Cerebellar cortex (tissue), 1 donor: ENCODE data around the gene MOAP1.
"Not testable (repeated sequence)": the region's sequence is repeated elsewhere in the genome, so short reads cannot be mapped to it uniquely, and the experiment has no call there.

ENCODE experiments used
- DNase-seq: peaks from one replicate; pipeline ENCODE4 v3.0.0-alpha.2; 2015; ENCODE audit warnings: low spot score

Gene MOAP1

DNA sequence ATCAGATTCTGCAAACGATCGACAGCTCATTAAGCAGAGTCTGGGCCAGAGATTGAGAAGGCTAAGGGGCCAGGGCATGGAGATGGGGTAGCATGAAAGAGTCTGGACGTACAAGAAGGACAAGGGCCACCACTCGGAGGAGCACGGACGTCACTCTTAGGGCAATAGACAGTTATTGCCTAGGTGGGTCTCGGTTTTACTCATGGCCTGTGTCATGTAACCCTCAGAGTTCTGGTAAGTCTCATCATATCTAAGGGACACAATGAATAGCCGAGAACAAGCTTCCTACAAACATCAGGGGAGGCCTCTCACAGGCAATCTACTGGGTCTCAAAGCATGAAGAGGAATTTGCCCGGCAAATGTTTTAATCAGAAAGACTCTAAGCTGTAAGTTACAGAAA lies 38.6 kb downstream of the MOAP1 start:
- no peak for DNase-seq

DNA sequence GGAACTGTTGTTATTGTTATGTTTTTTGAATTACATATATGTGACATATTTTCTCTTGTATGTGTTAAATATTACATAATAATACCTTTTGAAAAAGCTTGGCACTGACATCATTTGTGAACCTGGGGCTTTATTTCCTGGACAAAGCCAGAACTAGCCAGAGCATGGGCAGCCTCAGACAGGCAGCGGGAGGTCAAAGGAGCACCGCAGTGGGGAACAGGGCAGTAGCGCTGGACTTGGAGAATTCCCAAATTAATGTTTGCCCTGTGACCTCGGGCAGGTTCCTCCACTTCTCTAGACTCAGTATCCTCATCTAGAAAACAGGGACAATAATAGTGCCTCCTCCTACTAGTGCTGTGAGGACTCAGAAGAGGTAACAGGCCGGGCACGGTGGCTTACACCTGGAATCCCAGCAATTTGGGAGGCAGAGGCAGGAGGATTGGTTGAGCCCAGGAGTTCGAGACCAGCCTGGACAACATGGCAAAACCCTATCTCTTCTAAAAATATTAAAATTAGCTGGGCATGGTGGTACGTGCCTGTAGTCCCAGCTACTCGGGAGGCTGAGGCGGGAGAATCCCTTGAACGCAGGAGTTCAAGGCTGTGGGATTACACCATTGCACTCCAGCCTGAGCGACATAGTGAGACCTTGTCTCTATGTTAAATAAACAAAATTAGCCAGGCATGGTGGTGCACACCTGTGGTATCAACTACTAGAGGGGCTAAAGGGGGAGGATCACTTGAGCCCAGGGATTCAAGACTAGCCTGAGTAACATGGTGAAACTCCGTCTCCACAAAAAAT lies 41.6 kb downstream of the MOAP1 start:
- DNase-seq, result no peak

DNA sequence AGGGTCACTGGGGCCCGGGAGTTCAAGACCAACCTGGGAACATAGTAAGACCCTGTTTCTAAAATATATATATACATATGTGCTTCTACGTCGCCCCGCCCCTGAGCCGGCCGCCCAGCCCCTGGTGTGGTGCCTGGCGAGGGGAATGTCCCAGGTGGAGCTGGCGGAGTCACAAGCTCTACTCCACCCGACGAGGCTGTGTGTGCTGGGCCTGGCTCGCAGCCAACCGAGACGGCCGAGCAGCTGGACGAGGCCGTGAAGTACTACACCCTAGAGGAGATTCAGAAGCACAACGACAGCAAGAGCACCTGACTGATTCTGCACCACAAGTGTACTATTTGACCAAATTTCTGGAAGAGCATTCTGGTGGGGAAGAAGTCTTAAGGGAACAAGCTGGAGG lies 46.8 kb downstream of the MOAP1 start:
- no peak for DNase-seq

DNA sequence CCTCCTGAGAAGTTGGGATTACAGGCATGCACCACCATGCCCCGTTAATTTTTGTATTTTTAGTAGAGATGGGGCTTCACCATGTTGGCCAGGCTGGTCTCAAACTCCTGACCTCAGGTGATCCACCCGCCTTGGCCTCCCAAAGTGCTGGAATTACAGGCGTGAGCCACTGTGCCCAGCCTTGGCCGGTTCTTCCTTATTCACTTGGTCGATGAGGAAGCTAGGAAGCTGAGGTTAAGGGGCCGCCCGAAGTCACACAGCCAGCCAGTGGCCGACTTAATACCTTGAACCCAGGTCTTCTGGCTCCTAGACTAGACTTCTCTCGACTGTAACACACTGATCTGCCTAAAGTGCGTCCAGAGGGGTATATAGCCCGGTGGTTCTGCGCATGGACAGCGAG lies 48.2 kb downstream of the MOAP1 start:
- not testable (repeated sequence) for DNase-seq

DNA sequence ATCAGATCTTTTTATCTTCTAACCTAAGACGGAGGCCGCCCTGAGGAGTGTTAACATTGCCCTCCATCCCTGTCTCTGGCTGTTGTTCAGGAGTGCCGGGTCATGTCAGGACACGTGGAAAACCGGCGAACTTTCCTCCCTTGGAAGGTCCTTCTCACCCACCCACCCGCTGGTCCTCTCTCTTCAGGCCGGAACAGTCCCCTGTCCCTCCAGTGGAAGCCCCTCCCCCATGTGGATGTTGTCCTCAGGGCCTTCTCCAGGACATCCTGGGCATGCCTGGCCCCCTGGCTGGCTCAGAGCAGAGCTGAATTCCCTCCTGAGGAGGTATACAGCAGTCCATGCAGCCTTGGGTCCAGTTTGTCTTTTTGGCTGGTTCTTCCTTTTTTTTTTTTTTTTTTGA lies 48.7 kb downstream of the MOAP1 start:
- no peak for DNase-seq

DNA sequence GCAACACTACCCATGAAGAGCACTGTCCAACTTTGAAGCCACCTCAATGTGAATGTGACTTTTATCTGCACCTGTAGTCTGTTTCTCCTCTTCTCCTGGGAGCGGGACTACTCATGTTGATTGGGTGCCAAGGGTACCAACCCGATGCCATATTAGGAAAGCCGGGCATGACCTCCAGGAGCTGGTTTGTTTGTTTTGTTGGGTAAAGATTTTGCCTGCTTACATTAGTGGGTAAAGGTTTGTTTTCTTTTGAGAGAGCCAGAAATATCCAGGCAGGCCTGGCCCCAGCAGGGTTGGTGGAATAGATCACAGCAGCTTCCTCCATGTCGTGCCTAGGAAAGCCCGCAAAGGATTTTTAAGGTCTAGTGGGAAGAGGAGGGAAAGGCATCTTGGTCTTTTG lies 49.3 kb downstream of the MOAP1 start:
- DNase-seq, result no peak

DNA sequence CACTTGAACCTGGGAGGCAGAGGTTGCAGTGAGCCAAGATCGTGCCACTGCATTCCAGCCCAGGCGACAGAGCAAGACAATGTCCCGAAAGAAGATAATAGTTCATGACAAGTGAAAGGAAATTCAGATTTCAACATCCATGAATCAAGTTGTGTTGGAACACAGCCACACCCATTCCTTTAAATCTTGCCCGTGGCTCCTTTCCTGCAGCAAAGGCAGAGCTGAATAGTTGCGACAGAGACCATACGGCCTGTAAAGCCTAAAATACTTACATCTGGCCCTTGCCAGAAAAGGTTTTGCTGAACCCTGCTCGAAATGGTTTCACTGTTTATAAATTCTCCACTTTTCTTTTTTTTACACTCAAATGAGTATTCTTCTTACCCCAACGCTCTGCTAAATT lies 51.2 kb downstream of the MOAP1 start:
- DNase-seq, result no peak

DNA sequence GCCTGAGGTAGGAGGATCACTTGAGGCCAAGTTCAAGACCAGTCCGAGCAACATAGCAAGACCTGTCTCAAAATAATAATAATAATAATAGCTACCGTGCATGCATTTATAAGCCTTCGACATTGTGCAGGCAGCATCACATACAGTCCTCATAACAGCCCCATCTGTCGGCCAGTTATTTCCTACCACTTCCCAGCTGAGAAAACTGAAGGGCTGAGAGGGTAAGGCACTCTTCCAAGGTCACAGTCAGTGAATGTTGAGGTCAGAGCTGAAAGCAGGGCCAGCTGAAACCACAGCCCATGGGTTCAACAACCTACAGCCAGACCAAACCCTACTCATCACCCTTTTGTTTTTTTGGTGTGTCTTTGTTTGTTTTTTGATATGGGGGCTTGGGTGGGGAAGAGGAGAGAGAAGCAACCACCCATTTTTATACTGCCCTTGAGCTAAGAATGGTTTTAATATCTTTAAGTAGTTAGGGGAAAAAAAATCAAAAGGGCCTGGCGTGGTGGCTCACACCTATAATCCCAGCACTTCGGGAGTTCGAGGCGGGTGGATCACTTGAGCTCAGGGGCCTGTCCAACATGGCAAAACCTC lies 52.1 kb downstream of the MOAP1 start:
- peak; percentile 35 for DNase-seq
